ENCODE measurements around the gene PDCL2. TPM values are rescaled to one million over a fixed set of nuclear protein-coding genes. Genes with fewer than 3 reads are reported as not detected.
A peak's percentile ranks its signal among the peaks of the same experiment; 100 is the strongest.

PDCL2 gene
- total and polyA plus RNA-seq, 9 of the 15 experiments (the other 6 are each of a cell fraction or from before 2014, with no cell fraction given): 0.62 to 2.5 (median 1.2) TPM

GRCh38 chr4:55611358-55612059 is 19.5 kb upstream of the PDCL2 start (continued):
- no peak for TF ChIP-seq TAF1 (IDR thresholded peaks at IDR 0.05; ENCODE audit: control insufficient read depth, extremely low read depth, insufficient read depth, low read length, severe bottlenecking)
- no peak for TF ChIP-seq SUPT5H (IDR thresholded peaks at IDR 0.05)
- TF ChIP-seq ZFP36 (IDR thresholded peaks at IDR 0.05; ENCODE audit: low read depth, low read length, partially characterized antibody): no peak
- no peak for TF ChIP-seq SMARCC2 (IDR thresholded peaks at IDR 0.05; ENCODE audit: low read depth)
- no peak for TF ChIP-seq TFE3 (CRISPR knock-in tag; IDR thresholded peaks at IDR 0.05)

- DNase-seq (ENCODE audit: extremely low read depth in 1 of 4, low spot score in 3 of 4) (no peak), ATAC-seq (no peak), FAIRE-seq (no peak)
- TF ChIP-seq POLR2H (tag; IDR thresholded peaks at IDR 0.05; ENCODE audit: low read depth) (0 out of 2 replicates have a peak, but pooled peaks have one; percentile 9), CBX2 (IDR thresholded peaks at IDR 0.05; ENCODE audit: insufficient read depth, low read length, poor library complexity, severe bottlenecking) (no peak), E2F6 (IDR thresholded peaks at IDR 0.05; ENCODE audit: borderline replicate concordance in 1 of 2, extremely low read depth in 1 of 2, insufficient read depth in 1 of 2, insufficient read length in 1 of 2, low read depth in 1 of 2, low read length in 1 of 2, poor library complexity in 1 of 2, severe bottlenecking in 1 of 2) (no peak), POLR2A (conservative IDR thresholded peaks at IDR 0.05) (0 out of 2 replicates have a peak, but pooled peaks have one; percentile 10)
- BruUV-seq (replicated peaks): no TSS peak
- Histone ChIP-seq H3K36me3 (ENCODE audit: control insufficient read depth, insufficient read depth, low read length) (peaks cover 94% of the 10 kb centered on the region), H3K79me2 (ENCODE audit: control insufficient read depth, insufficient read depth, low read length) (peaks cover 68% of the 10 kb centered on the region), H2AFZ (ENCODE audit: low read depth, low read length) (no peak overlapping the region), H3K4me1 (replicated peaks in 1 of 2; ENCODE audit: control insufficient read depth in 2 of 2, insufficient read depth in 2 of 2, low read length in 2 of 2) (peaks cover 0 to 5% of the 10 kb centered on the region in 2 experiments; a peak in 2 of 5 replicates), H3K4me2 (ENCODE audit: insufficient read depth, low read length) (no peak overlapping the region), H4K20me1 (replicated peaks; ENCODE audit: control insufficient read depth, insufficient read depth, low read length) (no peaks in the 10 kb centered on the region), H3K9me1 (ENCODE audit: control insufficient read depth, insufficient read depth, low read length) (no peaks in the 10 kb centered on the region), H3K4me3 (no peak overlapping the region), H3K9ac (ENCODE audit: insufficient read depth in 1 of 2, low read depth in 2 of 2, low read length in 2 of 2) (no peak overlapping the region), H3K27ac (ENCODE audit: extremely low read depth, low read depth, low read length) (no peak overlapping the region), H3K27me3 (ENCODE audit: control insufficient read depth in 2 of 2, insufficient read depth in 2 of 2, low read length in 2 of 2) (no peaks in the 10 kb centered on the region), H3K9me3 (replicated peaks; ENCODE audit: control insufficient read depth, insufficient read depth, low read depth, low read length) (no peaks in the 10 kb centered on the region)
- in situ Hi-C loops (cut with MboI): no loop called here
- intact Hi-C loops (cut with micrococcal nuclease): no loop called here
- POLR2A ChIA-PET: interaction anchor here (1.0 kb wide), 1 partner anchor 14 kb away, joined by 3 read pairs; no protein-coding TSS in a partner anchor
- WGBS (ENCODE audit: insufficient coverage, low coverage, missing lambda C conversion rate): no CpG with 5 or more reads among the region's 2 CpGs
- CTCF ChIA-PET (ENCODE audit: low intra/inter-chr PET ratio): no interaction called here
These were observed 18.3 kb upstream of the PDCL2 start for GRCh38 chr4:55610381-55610780.

Measured in K562 (cell line).